HG02884 (cell line): ENCODE results near the gene OPA3.

Source experiments
- ATAC-seq: cut with Tn5 transposase; IDR thresholded peaks from one replicate; pipeline ENCODE4 v1.9.1; 2021; ENCODE audit warnings: mild to moderate bottlenecking, moderate library complexity; ENCODE audit not compliant: unreplicated experiment

Gene OPA3

DNA sequence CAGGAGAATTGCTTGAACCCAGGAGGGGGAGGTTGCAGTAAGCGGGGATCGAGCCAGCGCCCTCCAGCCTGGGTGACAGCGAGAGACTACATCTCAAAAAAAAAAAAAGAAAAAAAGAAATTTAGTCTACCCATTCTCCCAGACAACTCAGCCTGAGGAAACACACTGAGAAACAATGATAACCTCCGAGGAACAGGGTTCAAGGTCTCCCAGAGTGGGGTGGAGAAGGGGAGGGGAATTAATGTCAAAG is 78.7 kb downstream of the OPA3 start:
- no peak for ATAC-seq

DNA sequence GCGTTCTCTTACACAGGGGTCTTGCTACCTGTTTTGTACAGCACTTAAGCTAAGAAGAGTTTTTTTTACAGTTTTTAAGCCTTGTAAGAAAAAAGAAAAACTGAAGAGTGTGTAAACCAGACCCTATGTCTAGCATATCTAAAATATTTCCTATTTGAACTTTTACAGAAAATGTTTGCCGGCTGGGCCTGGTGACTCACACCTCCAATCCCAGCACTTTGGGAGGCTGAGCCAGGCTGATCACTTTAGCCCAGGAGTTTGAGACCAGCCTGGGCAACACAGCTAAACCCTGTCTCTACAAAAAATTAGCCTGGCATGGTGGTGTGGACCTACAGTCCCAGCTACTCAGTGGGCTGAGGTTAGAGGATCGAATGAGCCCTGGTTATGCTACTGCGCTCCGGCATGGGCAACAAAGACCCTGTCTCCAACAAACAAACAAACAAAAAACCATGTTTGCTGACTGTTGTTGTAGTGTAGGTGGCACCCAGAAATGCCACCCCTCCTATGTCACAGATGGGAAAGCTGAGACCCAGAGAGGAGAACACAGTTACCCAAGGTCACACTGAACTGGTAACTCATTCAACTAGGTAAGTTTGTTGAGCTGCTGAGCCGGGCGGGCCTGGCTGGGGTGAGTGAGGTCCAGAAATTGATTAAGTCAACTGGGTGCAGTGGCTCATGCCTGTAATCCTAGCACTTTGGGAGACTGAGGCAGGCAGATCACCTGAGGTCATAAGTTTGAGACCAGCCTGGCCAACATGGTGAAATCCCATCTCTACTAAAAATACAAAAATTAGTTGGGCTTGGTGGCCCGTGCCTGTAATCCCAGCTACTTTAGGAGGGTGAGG is 79.2 kb downstream of the OPA3 start:
- ATAC-seq, result no peak

DNA sequence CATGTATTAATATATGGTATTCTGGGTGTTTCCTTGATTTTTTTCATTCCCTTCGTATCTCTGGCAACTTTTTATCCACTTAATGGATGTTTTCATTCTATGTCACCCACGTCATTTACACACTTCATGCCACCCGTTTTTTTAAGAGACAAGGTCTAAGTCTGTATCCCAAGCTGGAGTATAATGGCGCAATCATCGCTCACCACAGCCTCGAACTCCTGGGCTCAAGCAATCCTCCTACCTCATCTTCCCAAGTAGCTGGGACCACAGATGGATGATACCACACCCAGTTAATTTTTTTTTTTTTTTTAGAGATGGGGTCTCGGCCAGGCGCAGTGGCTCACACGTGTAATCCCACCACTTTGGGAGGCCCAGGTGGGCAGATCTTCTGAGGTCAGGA is 80.7 kb downstream of the OPA3 start:
- ATAC-seq, result no peak

DNA sequence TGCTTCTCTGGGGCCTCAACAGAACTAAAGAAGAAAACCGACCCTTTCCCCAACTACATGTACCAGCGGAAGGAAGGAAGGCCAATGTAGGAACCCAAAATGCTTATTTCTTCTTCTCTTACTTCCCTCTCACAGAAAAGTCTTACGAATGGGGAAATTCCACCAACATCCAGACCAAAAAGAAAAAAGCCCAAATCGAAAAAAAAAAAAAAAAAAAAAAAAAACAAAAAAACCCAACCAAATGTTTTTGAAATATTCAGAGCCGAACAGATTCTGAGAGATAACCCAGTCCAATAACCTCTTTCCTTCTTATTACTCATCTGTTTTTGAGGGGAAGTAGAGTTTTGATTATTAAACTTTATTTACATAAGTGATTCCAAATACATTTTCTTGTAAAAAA is 82.5 kb downstream of the OPA3 start:
- no peak for ATAC-seq

DNA sequence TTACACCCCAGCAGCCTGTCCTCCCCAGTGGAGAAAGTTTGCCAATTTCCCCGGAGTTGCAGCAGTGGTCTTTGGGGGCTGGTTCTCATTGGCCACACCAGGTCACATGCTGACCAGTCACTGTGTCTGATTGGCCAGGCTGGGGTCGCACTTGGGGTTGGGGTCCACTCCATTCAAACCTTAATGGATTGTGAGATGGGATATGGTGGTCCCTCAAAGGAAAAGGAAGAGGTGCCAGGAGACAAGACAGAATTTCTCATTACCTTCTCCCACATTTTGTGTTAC is 82.9 kb downstream of the OPA3 start:
- ATAC-seq, result no peak

DNA sequence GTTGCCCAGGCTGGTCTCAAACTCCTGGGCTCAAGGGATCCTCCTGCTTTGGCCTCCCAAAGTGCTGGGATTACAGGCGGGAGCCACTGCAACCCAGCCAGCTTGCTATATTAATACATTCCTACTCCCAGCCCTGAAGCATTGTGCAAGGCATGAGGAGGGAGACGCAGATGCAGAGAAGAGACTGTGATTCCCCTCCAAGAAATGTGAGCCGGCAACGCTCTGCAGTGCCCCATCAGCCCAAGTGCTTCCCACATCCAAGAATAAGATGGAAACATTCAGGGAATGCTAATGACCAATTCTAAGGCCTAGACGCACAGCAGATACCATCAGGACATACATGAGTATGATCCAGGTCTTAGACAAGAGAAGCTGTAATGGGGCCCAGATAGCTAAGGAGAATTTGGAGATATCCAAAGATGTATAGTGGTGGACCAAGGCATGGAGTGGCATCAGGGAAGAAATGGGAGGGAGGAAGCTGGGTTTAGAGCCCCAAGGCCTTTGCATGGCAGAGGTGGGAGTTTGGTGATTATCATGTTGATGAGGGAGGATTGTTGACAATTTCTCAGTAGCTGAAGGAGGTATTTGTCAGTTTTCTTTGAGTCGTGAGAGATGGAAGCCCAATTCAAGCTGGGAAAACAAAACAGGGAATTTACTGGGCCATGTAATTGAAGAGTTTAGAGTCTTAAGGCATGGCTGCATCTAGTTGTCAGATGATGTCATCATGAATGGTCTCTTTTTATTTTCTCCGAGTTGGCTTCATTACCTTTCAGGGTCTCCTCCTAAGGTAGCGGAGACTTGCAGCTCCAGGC is 83.5 kb downstream of the OPA3 start:
- ATAC-seq, result no peak

DNA sequence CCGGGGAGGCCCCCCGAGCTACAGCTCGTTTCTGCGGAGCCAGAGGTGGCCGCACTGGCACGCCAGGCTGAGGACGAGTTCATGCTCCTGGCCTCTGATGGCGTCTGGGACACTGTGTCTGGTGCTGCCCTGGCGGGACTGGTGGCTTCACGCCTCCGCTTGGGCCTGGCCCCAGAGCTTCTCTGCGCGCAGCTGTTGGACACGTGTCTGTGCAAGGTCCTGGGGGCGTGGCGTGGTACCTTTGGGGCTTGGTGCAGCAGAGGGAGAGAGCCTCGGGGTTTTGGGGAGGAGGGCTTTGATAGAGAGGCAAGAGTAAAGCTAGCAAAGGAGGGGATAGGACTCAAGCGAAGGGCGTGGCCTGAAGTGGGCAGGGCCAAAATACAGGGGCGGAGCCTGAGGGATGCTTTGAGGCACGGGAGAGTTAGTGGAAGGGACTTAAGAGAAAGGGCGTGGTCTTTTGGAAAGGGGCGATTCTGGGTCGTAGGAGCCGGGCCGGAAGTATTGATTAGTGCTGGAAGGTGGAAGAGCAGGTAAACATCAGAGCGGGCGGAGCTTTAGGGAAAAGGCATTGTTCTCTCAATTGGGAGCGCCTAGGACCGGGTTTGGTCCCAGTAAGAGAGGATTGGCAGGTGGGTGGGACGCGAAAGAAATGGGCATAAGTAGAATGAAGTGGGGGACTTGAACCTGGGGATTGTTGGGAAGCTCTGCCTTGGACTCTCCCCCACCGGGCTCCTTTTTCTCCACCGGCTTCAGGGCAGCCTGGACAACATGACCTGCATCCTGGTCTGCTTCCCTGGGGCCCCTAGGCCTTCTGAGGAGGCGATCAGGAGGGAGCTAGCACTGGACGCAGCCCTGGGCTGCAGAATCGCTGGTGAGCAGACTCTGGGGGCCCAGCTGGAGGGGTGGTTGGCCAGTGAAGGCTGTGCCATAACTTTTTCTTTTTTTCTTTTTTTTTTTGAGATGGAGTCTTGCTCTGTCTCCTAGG is 85.1 kb downstream of the OPA3 start:
- no peak for ATAC-seq

DNA sequence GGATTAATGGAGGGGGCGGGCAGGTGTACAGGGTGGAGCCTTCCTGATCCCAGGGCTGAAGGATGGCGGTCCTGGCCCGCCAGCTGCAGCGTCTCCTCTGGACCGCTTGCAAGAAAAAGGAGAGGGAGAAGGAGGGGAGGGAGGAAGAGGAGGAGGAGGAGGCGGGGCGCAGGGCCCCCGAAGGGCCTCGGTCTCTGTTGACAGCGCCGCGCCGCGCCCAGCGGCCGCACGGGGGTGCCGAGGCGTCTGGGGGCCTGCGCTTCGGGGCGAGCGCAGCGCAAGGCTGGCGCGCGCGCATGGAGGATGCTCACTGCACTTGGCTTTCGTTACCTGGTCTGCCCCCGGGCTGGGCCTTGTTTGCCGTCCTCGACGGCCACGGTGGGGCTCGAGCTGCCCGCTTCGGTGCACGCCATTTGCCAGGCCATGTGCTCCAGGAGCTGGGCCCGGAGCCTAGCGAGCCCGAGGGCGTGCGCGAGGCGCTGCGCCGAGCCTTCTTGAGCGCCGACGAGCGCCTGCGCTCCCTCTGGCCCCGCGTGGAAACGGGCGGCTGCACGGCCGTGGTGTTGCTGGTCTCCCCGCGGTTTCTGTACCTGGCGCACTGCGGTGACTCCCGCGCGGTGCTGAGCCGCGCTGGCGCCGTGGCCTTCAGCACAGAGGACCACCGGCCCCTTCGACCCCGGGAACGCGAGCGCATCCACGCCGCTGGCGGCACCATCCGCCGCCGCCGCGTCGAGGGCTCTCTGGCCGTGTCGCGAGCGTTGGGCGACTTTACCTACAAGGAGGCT is 86.0 kb downstream of the OPA3 start, which contains the start of gene PPM1N:
Gene PPM1N (plus strand): TSS at position 33 of the 785 bp plus-strand sequence. CDS start 30 bp downstream, at position 63.
- no peak for ATAC-seq

DNA sequence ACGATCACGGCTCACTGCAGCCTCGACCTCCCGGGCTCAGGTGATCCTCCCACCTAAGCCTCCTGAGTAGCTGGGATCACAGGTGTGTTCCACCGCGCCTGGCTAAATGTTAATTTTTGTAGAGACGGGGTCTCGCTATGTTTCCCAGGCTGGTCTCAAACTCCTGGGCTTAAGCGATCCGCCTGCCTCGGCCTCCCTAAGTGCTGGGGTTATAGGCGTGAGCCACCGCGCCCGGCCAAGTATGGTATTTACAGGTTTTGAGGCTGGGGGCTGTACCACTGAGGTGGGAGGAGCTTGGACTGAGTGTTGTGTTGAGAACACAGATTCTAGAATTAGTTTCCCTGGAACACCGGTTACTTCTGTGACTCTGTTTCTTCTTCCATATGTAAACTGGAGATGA is 86.8 kb downstream of the OPA3 start:
- no peak for ATAC-seq

DNA sequence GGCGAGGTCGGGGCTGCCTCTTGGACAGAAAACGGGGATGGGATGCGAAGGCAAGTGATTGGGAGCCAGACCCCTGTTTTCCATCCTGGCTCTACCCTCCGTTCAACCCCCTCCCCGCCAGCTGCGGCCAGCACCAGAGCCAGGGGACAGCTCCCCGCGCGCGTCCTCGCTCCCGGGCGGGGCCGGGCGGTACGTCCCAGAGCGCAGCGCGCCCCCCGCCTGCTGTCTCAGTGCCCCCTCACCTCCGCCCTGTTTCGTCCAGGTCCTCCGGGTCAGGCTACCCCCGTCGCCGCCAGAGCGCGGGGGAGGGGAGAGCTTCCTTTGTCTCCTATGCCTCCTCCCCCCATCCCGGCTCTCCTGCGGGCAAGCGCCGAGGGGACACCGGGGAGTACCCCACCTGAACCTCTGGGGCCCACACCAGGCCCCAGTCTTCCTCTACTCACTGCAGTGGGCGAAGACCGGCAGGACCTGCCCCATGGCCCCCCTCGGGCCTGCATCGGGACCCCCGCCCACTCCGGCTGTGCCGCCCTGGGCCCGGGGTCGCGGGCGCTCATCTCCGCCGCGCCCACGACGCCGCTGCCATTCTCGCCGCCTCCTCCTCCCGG is 88.2 kb downstream of the OPA3 start:
- no peak for ATAC-seq

DNA sequence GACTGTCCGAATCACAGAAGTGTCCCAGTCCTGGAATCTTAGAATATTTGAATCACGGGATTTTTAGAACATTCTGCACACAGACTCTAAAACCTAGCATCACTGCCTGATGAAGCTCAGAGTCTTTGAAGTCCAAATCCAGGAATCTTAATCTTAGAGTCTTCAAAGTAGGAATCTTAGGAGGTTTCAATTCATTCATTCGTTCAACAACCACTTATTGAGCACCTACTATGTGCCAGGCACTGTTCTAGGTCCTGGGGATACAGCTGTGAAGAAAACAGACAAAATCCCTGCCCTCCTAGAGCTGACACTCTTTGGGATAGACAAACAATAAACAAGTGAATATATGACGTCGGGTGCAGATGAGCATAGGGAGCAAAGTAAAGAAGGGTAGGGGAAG is 89.4 kb downstream of the OPA3 start:
- no peak for ATAC-seq

DNA sequence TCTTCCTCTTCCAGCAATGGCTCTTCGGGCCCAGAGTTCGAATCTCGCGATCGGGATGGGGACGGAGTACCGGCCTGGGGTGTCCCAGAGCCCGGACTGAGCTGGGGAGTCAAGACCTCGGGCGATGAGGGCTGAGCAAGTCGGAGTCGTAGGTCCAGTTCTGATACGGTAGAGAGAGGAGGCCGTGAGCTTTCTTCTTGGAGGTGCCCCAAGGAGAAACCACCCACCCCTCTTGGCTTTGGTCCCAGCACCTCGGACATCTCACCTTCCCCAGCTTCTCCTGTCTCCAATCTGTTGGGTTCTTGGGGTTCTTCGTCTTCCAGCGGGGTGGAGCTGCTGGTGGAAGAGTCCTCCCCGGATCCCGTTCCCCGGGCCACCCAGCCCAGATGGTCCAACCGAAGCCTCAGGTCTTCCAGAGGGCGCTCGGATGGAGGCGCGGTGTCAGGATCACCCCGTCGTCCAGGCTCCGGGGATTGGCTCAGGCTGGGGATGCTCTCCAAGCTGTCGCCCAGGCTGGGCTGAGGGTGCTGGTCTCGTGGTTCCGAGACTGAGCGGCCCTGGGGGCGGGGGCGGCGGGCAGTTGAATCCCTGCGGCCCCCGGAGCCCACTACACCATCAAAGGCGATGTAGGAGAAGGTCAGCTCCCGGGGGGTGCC is 90.2 kb downstream of the OPA3 start:
- ATAC-seq, result no peak

DNA sequence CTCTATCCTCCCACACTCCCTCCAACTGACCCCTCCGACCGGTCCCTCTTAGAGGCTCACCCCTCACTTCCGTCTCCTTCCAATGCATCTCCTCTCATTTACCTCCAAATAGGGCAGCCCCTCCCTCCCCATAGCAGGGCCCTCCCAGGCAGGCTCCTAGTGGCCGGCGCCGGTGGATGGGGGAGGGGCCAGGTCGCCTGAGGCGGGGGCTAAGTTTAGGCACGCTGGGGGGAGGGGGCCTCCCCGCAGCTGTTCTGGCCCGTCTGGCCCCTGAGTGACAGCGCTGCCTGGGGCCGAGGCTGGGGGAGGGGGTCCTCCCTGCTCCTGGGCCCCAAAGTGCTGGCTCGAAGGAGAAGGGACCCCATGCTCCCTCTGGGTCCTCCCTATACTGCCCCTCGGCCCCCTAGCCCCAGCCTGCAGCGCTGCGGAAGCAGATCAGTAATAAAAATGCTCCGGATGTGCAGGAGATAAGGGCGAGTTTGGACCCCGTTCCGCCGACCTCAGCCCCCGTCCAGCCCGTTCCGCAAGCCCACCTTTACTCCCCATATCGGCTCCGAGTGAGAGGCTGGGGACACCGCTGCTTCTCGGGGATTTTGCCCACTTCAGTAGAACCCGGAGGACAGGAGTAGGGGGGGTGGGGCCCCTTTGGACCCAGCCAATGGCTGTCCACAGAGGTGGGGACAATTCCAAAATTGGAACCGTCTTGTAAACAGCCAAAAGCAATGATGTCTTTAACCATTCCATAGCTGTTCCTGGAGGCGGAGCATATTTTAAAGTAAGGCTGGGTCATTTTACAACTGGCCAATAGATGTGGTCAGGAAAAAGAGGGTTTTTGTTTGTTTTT is 91.8 kb downstream of the OPA3 start:
- ATAC-seq, result no peak

DNA sequence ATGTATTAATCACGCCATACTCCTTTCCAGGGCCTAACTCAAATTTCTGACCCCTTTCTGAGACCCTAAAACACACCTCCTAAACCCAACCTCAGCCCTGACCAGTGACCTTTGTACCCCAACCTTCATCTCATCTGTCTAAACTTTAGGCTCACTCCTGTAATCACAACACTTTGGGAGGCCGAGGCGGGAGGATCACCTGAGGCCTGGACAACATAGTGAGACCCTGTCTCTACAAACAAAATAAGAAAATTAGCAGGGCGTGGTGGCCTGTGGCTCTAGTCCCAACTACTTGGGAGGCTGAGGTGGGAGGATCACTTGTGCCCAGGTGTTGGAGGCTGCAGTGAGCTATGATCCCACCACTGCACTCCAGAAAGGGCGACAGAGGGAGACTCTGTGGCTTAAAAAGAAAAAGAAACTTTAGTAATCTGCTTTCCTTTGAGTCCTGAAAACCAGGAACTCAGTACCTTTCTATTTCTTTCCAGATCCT is 92.4 kb downstream of the OPA3 start:
- no peak for ATAC-seq

DNA sequence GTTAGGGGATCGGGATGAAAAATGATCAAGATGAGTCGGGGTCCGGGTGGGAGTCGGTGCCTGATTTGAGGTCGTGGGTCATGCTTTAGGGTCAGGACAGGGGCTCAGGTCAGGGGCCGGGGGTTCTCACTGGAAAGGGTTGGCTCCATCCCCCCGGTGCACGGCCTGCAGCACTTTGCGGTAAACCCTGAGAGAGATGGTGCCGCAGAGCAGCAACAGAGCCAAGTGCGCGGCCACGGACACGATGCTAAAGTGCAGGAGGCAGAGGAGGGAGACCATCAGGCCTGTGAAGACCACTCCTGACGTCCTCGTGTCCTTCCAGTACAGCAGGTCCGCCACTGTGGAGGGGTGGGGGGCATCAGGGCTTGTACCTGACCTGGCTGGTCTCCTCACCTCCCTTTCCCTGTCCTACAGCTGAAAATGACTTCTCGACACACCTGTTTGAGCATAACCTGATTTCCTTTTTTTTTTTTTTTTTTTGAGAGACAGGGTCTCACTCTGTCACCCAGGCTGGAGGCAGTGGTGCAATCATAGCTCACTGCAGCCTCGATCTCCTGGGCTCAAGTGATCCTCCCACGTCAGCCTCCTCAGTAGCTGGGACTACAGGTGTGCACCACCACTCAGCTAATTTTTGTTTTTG is 95.3 kb downstream of the OPA3 start:
- ATAC-seq, result no peak

DNA sequence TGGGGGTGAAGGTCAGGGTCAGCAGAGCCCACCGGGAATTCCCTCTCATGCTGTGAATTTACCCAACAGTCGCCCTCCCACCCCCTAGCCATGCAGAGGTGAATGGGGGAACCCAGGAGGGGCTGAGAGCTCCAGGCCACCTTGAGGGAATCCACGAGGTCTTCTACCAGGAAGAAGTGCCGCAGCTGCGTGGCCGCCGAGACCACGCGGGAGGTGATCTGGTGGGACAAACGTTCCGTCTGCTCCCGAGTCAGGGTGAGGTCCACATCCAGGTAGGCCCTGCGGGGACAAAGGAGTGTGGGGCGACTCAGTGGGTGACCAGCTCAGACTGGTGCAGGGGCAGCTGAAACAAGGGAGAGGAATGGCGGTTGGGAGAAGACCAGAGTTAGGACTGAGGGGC is 95.9 kb downstream of the OPA3 start:
- ATAC-seq, result no peak

DNA sequence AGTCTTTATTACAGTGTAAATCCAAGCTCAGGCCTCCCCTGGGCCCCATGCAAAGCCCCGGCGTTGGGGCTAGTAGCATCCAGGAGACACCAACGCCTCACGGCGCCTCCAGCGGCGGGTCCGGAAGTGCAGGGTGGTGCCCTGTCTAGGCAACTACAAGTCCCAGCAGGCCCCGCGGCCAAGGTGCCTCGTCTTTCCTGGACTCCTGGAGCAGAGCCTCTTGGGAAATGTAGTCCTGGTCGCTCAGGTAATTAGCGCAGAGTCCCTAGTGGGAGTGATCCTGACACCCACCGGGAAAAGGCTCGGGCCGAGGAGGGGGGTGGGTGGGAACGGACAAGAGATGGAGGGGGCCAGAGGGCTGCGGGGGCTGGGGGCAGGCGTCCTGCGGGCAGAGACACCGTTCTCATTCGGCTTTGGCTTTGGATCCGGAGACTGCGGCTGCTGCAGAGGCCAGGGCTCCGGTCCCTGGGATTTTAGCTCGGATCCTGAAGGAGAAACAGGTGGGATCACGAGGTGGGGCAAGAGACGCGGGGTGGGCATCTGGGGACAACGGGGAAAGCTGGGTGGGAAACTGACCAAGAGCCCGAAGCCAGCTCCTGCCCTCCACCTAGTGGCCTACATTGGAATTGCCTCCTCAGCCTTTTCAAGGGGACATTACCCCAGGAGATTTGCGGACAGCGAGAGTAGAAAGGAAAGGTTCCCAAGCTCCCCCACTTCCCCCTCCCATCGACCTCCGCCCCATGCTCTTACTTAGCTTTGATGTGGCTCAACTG is 99.1 kb downstream of the OPA3 start:
- ATAC-seq, result peak; percentile 75
